ENCODE results near the gene TRIM73.
"Not testable (repeated sequence)": the region's sequence is repeated elsewhere in the genome, so short reads cannot be mapped to it uniquely, and the experiment has no call there.

Gene TRIM73

GRCh38 chr7:75415829-75416373 is 20.5 kb downstream of the TRIM73 start:
- DNase-seq, result not testable (repeated sequence)

DNA sequence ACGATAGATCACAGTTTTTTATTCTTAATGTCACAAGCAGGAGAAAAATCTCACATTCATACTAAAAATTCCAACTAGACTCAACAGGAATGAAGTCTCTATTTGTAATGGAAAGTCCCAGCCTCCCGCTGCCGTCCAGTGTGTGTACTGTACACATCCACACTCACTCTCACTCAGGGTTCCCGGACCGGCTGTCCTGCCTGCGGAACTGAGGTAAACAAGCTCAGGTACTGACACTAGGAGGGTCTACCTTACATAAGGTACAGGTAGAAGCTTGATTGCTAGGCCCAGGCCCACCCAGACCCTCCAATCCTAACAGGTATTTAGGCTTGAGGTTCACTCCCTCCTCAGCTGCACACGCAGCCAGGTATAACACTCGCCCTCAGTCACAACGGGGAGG is 21.4 kb downstream of the TRIM73 start:
- DNase-seq, result not testable (repeated sequence)

DNA sequence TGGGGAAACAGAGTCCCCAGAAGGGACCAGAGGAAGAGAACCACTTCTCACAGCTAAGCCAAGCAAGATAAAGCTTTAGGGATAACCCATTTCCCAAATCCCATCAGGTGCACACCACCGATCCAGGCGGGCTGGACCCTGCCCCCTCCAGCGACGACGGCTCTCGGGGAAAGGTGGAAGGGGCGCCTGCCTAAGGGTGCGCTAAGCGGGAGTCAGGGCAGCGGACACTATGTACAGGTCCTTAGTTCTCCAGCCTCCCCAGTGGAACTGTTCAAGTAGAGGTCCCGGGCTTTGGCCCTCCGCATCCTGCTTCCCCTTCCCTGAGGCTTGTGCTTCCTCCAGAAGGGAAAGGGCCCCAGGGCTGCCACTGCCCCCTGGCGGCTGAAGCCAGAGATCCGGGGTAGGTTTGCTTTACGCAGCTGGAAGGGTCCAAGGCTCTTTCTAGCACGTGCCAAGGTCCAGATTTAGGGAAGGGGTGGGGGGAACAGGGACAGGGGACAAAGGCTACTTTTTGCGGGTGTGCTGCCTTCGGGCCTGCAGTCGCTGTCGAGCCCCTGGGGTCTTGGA is 22.9 kb downstream of the TRIM73 start:
- not testable (repeated sequence) for DNase-seq

- DNase-seq, result not testable (repeated sequence)
Observed at GRCh38 chr7:75419210-75419609, 23.8 kb downstream of the TRIM73 start.

- not testable (repeated sequence) for DNase-seq
Observed at GRCh38 chr7:75419693-75420092, 24.3 kb downstream of the TRIM73 start.

DNA sequence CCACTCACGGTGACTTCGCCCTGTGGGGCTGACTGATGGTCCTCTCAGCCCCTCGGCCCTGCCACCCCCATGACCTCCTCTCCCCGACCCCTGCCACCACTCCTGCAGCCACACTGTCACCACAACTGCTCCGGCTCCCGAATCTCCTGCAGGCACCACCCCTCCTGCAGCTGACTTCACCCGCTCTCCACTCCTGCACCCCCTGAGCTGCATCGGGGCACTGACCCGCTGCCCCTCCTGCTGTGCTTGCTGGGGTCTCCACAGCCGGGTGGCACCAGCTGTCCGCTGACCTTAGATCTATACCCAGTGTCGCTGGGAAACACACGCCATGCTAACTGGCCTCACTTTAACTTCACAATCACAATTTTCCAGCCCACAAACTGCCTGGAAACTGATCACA is 24.7 kb downstream of the TRIM73 start:
- DNase-seq, result not testable (repeated sequence)

DNA sequence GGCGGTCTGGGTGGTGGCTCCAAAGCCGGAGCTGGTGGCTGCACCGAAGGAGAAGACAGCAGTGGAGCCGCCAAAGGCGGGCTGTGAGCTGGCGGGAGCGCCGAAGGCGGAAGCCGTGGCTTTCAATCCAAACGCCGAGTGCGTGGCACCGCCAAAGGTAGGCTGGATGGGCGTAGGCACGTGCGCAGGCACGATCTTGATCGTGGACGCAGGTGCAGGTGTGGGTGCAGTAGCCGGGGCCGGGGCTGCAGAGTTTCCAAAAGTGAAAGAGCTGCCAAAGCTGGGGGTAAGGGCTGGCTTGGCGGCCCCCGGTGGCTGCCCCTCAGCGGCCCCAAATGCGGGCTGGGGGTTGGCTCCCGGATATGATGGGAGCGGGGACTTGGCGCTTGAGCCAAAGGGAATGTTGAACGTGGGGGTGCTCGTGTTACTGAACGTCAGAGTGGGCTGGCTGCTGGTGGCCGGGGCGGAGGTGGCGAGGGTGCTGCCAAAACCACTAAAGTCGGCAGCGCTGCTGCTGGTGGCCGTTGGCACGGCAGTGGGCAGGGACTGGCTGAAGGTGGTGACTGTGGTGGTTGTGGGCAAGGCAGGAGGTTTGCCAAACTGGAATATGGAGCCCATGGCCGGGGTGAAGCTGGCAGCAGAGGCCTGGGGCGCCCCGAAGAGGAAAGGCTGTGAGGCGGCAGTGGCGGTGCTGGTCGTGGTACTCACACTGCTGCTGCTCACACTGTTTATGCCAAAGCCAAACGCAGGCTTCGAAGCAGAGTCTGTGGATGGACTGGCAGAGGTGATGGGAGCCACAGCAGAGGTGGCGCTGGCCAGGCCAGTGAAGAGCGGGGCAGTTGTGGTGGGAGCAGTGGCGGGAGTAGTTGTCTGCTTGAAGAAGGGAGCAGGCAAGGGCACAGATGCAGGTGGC is 26.6 kb downstream of the TRIM73 start:
- not testable (repeated sequence) for DNase-seq

- not testable (repeated sequence) for DNase-seq
Observed at GRCh38 chr7:75423481-75423880, 28.1 kb downstream of the TRIM73 start.

GRCh38 chr7:75439000-75439399 is 43.6 kb downstream of the TRIM73 start:
- DNase-seq, result not testable (repeated sequence)

DNA sequence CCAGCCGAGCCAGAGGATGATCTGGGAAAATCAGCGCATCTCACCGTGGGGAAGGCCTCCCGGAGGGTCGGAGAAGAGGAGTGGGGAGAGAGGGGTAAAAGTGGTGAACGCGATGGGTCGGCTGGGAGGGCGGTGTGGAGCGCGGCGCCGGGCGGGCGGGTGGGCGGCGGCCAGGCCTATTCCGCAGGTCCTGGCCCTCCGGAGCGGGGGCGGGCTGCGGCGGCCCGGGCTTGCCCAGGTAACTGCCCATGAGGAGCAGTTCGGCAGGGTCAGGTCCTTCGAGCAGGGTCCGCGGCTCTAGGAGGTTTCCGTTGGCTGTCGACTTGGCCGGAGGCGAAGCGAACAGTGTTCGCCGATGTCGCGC is 46.7 kb downstream of the TRIM73 start:
- not testable (repeated sequence) for DNase-seq

DNA sequence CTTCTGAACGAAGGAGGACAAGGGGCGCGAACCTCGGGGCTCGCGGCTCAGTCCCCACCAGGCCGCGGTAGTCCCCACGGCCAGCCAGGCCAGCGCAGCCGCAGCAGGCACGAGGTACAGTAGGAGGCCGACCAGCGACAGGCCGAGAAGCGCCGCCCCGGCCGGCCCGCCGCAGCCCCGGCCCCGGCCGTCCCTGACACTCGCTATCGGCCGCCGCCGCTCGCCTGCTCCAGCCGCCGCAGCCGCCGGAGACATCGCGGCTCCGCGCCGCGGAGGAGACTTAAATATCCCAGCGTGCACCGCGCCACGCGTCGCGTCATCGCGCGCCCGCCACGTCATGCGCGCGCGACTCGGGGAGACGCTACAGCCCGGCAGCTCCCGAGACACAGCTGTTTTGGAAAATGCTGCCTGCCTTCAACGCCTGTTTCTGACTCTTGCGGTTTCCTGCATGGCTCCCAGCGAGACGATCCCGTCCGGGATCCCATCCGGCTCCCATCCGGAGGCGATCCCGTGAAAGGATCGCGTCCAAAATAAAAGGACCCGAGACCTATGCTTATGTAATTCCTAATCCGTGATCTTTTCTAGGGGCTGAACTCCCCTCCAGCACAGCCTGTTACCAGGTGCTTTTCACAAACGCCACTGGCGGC is 47.2 kb downstream of the TRIM73 start:
- DNase-seq, result peak; percentile 21 to 24

DNA sequence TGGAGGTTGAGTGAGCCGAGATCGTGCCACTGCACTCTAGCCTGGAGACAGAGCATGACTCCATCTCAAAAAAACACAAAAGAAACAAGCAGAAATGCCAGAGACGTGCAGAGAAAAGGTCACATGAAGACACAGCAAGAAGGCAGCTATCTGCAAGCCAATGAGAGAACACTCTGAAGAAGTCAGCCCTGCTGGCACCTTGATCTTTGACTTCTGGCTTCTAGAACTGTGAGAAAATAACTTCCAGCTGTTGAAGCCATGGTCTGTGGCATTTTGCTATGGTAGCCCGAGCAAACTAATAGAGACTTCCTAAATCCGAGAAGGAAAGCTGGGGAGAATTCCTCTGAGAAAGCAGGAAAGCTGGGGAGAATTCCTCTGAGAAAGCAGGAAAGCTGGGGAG is 54.5 kb downstream of the TRIM73 start:
- not testable (repeated sequence) for DNase-seq

- not testable (repeated sequence) for DNase-seq
Observed at GRCh38 chr7:75452494-75452955, 57.1 kb downstream of the TRIM73 start.

All from activated CD4-positive, alpha-beta T cell treated with anti-CD3 and anti-CD28 coated beads for 4 hours (primary cell).